Spleen (tissue), 11 donors: Measurements from ENCODE around the gene ADCY2. TPM values are rescaled to one million over a fixed set of nuclear protein-coding genes. Genes with fewer than 3 reads are reported as not detected.

Experiments
- DNase-seq: peaks from one replicate; pipeline ENCODE4 v3.0.0-alpha.2; 2020
- H3K27ac ChIP-seq, 8 donors: fragments of 200-600 bp; sonication (generic) in 7 of 8; 1 replicate in 4 of 8; 2 replicates in 4 of 8; pipeline versions ENCODE4 v1.5.0 to v1.8.0; 2016 to 2021; ENCODE audit warnings: inconsistent platforms in 4 of 8, mild to moderate bottlenecking in 4 of 8, moderate library complexity in 1 of 8
- H3K27me3 ChIP-seq, 7 donors: fragments of 200-600 bp; sonication (generic) in 6 of 7; replicated peaks in 1 of 7; 1 replicate in 4 of 7; 2 replicates in 3 of 7; pipeline versions ENCODE4 v1.5.0 to v1.8.0; 2016 to 2021; ENCODE audit warnings: inconsistent platforms in 3 of 7, mild to moderate bottlenecking in 1 of 7
- H3K36me3 ChIP-seq, 6 donors: fragments of 200-600 bp; sonication (generic) in 5 of 6; 1 replicate in 4 of 6; 2 replicates in 2 of 6; pipeline versions ENCODE4 v1.5.0 to v1.8.0; 2016 to 2021; ENCODE audit warnings: inconsistent platforms in 2 of 6
- H3K4me1 ChIP-seq, 6 donors: fragments of 200-600 bp; sonication (generic) in 5 of 6; 1 replicate in 3 of 6; 2 replicates in 3 of 6; pipeline versions ENCODE4 v1.5.0 to v1.8.0; 2016 to 2021; ENCODE audit warnings: inconsistent platforms in 3 of 6
- H3K4me3 ChIP-seq, 8 donors: fragments of 200-600 bp; sonication (generic) in 7 of 8; 1 replicate in 4 of 8; 2 replicates in 4 of 8; pipeline versions ENCODE4 v1.5.0 to v1.8.0; 2016 to 2021; ENCODE audit warnings: inconsistent platforms in 4 of 8, mild to moderate bottlenecking in 4 of 8, moderate library complexity in 2 of 8
- H3K9me3 ChIP-seq, 8 donors: fragments of 200-600 bp; sonication (generic) in 7 of 8; 1 replicate in 4 of 8; 2 replicates in 4 of 8; pipeline versions ENCODE4 v1.5.0 to v1.8.0; 2016 to 2021; ENCODE audit warnings: inconsistent platforms in 4 of 8
- CTCF ChIP-seq, 11 experiments: fragments of 200-600 bp in 7 of 11; fragments of 450-650 bp in 4 of 11; sonication (generic) in 4 of 11; IDR thresholded peaks in 8 of 11; conservative IDR thresholded peaks in 3 of 11; 1 replicate in 7 of 11; 2 replicates in 4 of 11; pipeline versions ENCODE4 v1.4.0 to v1.8.0; 2016 to 2021; ENCODE audit warnings: antibody characterized with exemption in 11 of 11, inconsistent platforms in 4 of 11, mild to moderate bottlenecking in 1 of 11
- POLR2A ChIP-seq, 3 donors: fragments of 450-650 bp; IDR thresholded peaks; one replicate each; pipeline ENCODE4 v1.5.1; 2017; ENCODE audit warnings: antibody characterized with exemption in 3 of 3, mild to moderate bottlenecking in 1 of 3
- POLR2AphosphoS5 ChIP-seq, 3 donors: sonication (generic); formaldehyde crosslinking; IDR thresholded peaks; one replicate each; pipeline ENCODE4 v1.5.1; 2017; ENCODE audit warnings: antibody characterized with exemption in 3 of 3
- whole genome bisulfite sequencing, 5 donors: extraction: QIAGEN DNeasy Blood & Tissue Kit in 3 of 5; methylation state at CpG; one replicate each; pipeline versions ENCODE4 v1.1.5 to v1.1.7; 2013 to 2018; 5-methylcytosine and 5-hydroxymethylcytosine counted together
- intact Hi-C: fragments of 100-400 bp; cut with DNase I; formaldehyde crosslinking; loops from one replicate; pipeline ENCODE4 v1.15.0; 2023; ENCODE audit warnings: low total_unique reads
- polyA plus RNA-seq, 3 donors: library from polyadenylated mRNA; stranded (reverse); fragments of 200-250 nt; gene quantifications; one replicate each; pipeline ENCODE4 v1.2.1, GENCODE V29; 2013
- total RNA-seq, 7 donors: library from RNA; depleted of rRNA in 3 of 7; stranded (reverse); fragments of >200 nt in 3 of 7; fragmentation: NEBNext Ultra II Directional in 4 of 7; extraction: Animal tissue kit (Norgen Biotek cat#: 25700) in 4 of 7; gene quantifications; one replicate each; pipeline versions ENCODE4 v1.1.0 to v1.2.1, GENCODE V29; 2016 to 2021
- donor health status: healthy with polysubstance abuse.
- donor health status: DM: no; HTN: no; CAD: no; lungs with moderate emphysema.
- donor health status: DM: no; HTN: no; CAD: no.
- donor health status: Bipolar disorder and iron deficiency.
- donor health status: healthy.
- donor health status: DM: no; HTN: no; CAD: no.
- donor health status: DM: yes; HTN: yes; CAD: no.

ADCY2 gene
- total and polyA plus RNA-seq, 10 donors, result 0.02 to 1.5 (median 0.18) TPM

GRCh38 chr5:7363067-7363677 lies 32.8 kb upstream of the ADCY2 start:
- Histone ChIP-seq H3K4me3 (no peak overlapping the region), H3K9me3 (peaks cover 0 to 5% (median 0%) of the 10 kb centered on the region in 8 donors), H3K27ac (no peak overlapping the region), H3K27me3 (no peaks in the 10 kb centered on the region), H3K4me1 (no peaks in the 10 kb centered on the region), H3K36me3 (no peaks in the 10 kb centered on the region)
- DNase-seq, result no peak
- intact Hi-C loops, result no loop called here
- 46 to 62% (median 53%) methylated on average over 2 of the region's 2 CpGs for WGBS, 5 donors
- TF ChIP-seq POLR2A (IDR thresholded peaks at IDR 0.05), result no peak
- TF ChIP-seq CTCF (IDR thresholded peaks at IDR 0.05 in 8 of 11, conservative IDR thresholded peaks at IDR 0.05 in 3 of 11), result no peak
- no peak for TF ChIP-seq POLR2AphosphoS5 (IDR thresholded peaks at IDR 0.05)

- Histone ChIP-seq H3K4me3 (no peak overlapping the region), H3K27me3 (no peaks in the 10 kb centered on the region), H3K9me3 (peaks cover 0 to 6% (median 0%) of the 10 kb centered on the region in 8 donors), H3K36me3 (no peaks in the 10 kb centered on the region), H3K27ac (no peak overlapping the region), H3K4me1 (no peaks in the 10 kb centered on the region)
- no peak for DNase-seq
- TF ChIP-seq CTCF (IDR thresholded peaks at IDR 0.05 in 8 of 11, conservative IDR thresholded peaks at IDR 0.05 in 3 of 11), result no peak
- 59 to 66% (median 62%) methylated on average over 3 of the region's 3 CpGs for whole genome bisulfite sequencing, 5 donors
- intact Hi-C loops, result no loop called here
Observed at GRCh38 chr5:7364226-7364875, 31.6 kb upstream of the ADCY2 start.

GRCh38 chr5:7367780-7368179 lies 28.2 kb upstream of the ADCY2 start:
- no peak overlapping the region for H3K4me3 ChIP-seq
- no peaks in the 10 kb centered on the region for H3K27me3 ChIP-seq
- H3K27ac ChIP-seq, result no peak overlapping the region
- H3K9me3 ChIP-seq, result peaks cover 0 to 6% (median 0%) of the 10 kb centered on the region in 8 donors
- intact Hi-C loops, result no loop called here
- H3K36me3 ChIP-seq, result no peaks in the 10 kb centered on the region
- no peak for DNase-seq
- WGBS, 5 donors, result 56 to 68% (median 61%) methylated on average over 4 of the region's 4 CpGs
- TF ChIP-seq POLR2AphosphoS5 (IDR thresholded peaks at IDR 0.05), result no peak
- TF ChIP-seq POLR2A (IDR thresholded peaks at IDR 0.05), result no peak
- TF ChIP-seq CTCF (IDR thresholded peaks at IDR 0.05 in 8 of 11, conservative IDR thresholded peaks at IDR 0.05 in 3 of 11), result no peak
- H3K4me1 ChIP-seq, result no peaks in the 10 kb centered on the region

- Histone ChIP-seq H3K4me1 (no peaks in the 10 kb centered on the region), H3K4me3 (no peak overlapping the region), H3K36me3 (no peaks in the 10 kb centered on the region), H3K27me3 (no peaks in the 10 kb centered on the region), H3K27ac (no peak overlapping the region), H3K9me3 (peaks cover 0 to 6% (median 0%) of the 10 kb centered on the region in 8 donors)
- no peak for TF ChIP-seq POLR2A (IDR thresholded peaks at IDR 0.05)
- DNase-seq, result no peak
- intact Hi-C loops, result no loop called here
- WGBS, 5 donors, result 57 to 92% (median 80%) methylated on average over 1 of the region's 1 CpG
Observed at GRCh38 chr5:7372399-7372798, 23.5 kb upstream of the ADCY2 start.
